T-helper 2 cell treated with Interferon-gamma antibody and Interleukin-4, amounts not matched to agents 100 ng/mL and 5 ng/mL, for 36 hours (primary cell): Measurements from ENCODE around the gene WASHC1. TPM values are rescaled to one million over a fixed set of nuclear protein-coding genes. Genes with fewer than 3 reads are reported as not detected.
"Not testable (repeated sequence)": the region's sequence is repeated elsewhere in the genome, so short reads cannot be mapped to it uniquely, and the experiment has no call there.

Experiments used
- intact Hi-C: fragments of 100-400 bp; cut with micrococcal nuclease; formaldehyde crosslinking; loops from one replicate; pipeline ENCODE4 v1.15.1; 2023
- total RNA-seq: library from RNA; stranded (reverse); gene quantifications from 2 replicates; pipeline ENCODE4 v1.2.3, GENCODE V29; 2022

The WASHC1 gene, protein sequence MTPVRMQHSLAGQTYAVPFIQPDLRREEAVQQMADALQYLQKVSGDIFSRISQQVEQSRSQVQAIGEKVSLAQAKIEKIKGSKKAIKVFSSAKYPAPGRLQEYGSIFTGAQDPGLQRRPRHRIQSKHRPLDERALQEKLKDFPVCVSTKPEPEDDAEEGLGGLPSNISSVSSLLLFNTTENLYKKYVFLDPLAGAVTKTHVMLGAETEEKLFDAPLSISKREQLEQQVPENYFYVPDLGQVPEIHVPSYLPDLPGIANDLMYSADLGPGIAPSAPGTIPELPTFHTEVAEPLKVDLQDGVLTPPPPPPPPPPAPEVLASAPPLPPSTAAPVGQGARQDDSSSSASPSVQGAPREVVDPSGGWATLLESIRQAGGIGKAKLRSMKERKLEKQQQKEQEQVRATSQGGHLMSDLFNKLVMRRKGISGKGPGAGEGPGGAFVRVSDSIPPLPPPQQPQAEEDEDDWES
- total RNA-seq = 18.3 and 18.4 TPM in 2 replicates

DNA sequence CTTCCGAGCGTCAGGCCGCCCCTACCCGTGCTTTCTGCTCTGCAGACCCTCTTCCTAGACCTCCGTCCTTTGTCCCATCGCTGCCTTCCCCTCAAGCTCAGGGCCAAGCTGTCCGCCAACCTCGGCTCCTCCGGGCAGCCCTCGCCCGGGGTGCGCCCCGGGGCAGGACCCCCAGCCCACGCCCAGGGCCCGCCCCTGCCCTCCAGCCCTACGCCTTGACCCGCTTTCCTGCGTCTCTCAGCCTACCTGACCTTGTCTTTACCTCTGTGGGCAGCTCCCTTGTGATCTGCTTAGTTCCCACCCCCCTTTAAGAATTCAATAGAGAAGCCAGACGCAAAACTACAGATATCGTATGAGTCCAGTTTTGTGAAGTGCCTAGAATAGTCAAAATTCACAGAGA lies at the start of gene WASHC1:
Gene WASHC1 (minus strand): TSS at position 101 of the 400 bp plus-strand sequence. CDS start 4,457 bp downstream, outside the sequence.
- intact Hi-C loops = not testable (repeated sequence)

DNA sequence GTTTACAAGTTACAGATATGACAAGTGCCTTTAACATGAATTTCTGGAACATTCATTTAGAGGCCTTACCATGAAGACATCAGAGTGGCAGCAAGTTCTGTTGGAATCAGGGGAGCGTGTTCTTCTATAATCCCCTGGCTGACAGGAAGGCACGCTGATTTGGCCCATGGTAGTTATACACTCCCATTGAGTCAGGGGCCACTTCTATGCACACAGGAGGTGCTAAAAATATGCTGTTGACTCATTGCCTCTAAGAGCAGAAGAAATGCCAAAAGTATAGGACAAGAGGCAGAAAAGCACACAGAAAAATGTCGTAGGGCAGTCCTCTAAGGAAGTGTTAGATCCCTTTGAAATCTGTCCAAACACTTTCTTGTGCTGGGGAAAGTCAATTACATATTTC lies 49.1 kb upstream of the WASHC1 start:
- intact Hi-C loops = not testable (repeated sequence)

DNA sequence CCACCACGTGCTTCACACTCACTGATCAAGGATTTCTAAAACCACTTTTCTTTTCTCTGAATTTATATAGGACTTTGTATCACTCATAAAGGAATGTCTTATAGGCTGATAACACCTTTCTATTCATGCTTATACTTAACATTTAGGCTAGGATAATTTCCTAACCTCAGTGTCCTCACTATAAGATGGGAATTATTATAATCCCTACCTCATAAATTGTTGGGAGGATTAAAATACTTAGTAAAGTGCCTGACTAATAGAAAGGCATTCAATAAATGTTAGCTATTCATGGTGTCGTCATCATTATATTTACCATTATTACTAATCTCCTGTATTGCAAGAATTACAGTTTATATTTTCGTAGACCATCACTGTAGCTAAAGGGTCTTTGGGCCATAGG lies 47.1 kb upstream of the WASHC1 start:
- intact Hi-C loops = not testable (repeated sequence)

DNA sequence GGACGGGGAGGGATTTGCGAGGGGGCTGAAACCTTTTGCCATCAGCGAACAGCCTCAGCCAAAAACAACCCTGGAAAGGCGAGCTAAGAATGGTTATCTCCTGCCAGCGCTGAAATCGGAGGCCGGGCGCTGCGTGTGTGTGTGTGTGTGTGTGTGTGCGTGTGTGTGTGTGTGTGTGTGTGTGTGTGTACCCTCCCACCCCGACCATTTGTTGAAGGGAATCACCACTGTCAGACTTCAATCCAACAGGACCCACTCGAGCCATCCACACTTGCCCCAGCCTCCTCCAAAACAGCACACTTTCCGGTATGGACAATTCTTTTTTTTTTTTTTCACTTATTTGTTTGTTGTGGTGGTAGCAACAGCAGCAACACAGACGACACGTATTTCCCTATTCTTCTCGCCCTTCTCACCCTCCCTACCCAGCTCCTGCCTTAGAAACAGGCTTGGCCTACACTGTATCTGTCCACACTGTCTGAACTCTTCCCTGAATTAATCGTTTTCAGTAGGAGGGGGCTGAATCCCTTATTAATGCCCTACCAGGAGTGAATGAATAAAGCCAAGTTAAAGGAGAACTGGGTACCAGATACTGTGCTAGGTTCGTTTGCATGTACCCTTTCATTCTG lies 44.8 kb upstream of the WASHC1 start:
- intact Hi-C loops = not testable (repeated sequence)

DNA sequence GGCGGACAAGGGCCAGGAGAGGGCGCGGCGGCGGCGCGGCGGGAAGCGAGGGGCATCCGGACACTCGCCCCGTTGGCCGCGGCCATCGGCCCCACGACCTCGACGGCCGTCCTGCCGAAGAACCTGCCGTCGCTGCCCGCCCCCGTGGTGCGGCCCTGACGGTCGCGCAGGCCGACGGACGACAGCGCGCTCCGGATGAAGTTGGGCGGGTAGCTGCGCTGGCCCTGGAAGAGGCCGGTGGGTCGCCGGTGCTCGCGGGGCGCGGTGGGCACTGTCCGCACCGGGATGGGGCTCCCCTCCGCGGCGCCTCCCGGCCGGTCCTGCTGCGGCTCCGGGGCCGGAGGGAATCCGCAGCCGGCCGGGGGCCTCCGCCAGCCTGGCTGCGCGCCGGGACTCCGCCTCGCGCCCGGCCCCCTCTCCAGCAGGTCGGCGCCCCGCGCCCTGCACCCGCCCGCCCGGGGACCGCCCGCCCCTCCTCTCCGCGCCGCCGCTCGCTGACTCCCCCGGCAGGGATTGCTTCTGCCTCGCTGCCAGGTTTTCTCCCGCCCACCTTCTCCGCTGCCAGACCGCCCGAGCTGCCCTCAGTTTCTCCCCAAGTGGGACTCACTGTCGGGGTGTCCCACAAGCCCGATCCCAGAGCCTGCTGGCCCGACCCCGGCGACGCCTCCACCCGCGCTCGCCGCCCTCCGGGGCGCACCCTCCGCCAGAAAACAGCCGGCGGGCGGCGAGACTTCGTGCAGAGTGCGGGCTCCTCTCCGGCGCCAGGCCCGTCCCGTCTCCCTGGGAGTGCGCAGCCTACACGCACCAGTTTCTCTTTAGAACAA lies 44.0 kb upstream of the WASHC1 start:
- intact Hi-C loops = not testable (repeated sequence)

DNA sequence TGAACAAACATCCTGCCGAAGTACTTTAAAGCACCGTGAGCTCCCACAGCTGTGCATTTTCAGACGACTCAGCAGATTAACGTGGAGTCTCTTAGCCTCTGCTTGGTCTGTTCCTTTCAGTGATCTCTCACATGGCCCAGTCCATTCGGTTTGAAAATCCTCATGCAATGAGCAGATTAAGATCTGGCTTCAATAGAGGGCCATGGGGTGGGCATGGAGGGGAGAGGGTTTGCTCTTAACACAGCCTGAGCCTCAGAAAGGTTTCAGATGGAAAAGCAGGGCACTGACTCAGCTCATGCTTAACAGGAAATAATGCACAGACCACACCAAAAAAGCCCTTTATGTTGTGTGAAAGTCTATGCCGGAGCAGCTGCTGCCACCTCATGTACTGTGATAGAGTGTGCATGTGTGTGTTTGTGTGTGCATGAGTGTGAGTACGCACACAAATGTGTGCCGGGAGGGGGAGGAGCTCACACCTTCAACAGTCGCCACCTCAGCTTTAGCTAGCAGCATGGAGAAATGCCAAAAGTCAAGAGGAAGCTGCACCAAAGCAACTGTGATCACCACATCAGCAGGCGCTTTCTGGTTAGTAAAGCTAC lies 33.9 kb upstream of the WASHC1 start:
- intact Hi-C loops = not testable (repeated sequence)

DNA sequence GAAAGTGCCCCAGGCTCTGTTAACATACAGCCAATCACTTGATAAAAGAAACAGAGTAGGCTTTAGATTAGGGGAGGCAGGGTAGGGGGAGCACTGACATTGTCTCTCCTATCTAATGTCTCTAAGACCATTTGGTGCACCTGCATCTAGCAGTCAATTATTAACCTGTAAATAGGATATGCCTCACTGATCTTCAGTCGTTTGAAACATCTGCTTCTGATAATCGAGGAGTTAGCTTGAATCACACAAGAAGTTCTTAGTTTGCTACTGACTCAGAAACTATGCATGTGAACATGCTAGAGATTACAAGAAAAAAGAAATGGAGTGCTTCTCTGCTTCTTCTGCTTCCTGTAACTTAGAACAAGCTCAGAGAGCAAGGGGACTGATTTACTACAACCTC lies 23.4 kb upstream of the WASHC1 start:
- intact Hi-C loops = not testable (repeated sequence)

DNA sequence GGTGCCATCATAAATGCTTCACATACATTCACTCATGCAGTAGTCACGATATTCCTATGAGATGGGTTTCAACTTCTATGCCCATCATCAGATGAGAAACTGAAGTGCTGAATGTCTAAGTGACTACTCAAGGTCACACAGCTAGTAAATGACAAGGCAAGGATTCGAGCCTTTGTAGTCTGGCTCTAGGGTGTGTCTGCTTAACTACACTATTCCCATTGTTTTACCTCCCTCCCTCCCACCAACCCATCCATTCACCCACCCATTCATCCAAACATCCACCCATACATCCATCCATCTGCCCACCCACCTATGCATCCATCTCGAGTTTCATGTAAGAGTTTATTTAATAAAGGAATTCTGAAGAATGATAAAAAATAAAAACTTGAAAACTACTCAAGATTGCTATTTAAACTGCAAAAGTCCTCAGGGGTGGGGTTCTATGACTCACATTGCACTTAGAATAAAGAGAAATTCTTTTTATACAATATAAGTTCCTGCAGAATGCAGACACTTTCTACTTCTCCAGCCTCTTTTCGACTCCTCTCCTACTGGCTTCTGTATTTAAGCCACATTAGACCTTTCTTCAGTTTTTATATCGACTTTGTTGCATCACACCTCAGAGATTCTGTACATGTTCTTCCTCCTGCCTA lies 19.1 kb upstream of the WASHC1 start:
- intact Hi-C loops = not testable (repeated sequence)

DNA sequence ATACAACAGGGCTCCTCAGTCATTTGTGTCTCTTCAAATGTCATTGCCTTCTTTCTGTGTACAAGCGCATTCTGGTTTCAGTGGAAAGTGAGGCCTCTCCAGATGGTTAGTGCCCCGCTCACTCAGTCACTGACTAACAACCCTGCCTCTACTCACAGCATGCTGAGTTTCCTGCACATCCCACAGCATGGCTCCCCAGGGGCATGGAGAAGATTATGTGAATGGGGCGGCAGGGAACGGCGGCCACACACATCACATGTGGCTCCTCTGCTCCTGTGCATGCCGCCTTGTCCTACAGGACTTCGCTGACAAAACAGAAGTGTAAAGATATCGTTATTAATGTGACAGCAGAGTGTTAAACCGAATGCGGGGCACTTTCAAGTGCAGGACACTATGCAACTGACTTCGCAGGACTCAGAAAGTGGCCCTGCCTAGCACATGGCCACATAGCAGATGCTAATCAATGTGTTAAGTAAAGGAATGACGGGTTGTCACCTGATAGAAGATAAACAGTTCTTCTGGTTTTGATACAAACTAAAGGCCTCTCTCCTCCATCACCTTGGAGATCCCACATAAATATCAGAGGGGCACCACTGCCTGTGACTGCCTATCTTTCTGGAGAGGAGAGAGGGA lies 17.5 kb upstream of the WASHC1 start:
- intact Hi-C loops = not testable (repeated sequence)

DNA sequence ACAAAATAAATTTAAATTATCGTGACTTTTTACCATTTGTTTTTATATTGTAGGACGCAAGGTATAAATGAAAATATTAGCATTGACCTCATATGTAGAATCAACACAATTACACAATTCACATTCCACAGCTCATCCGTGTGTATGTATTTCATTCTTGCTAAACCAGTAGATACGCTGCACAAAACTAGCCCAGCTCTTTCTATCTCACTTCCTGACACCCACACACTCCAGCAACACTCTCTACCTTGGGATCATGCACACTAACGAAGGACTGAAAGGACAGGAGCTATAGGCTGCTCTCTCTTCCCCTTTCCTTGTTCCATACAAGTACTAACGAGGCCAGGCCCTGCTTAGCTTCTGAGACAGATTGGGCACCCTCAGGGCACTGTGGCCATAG lies 16.9 kb upstream of the WASHC1 start:
- intact Hi-C loops = not testable (repeated sequence)

DNA sequence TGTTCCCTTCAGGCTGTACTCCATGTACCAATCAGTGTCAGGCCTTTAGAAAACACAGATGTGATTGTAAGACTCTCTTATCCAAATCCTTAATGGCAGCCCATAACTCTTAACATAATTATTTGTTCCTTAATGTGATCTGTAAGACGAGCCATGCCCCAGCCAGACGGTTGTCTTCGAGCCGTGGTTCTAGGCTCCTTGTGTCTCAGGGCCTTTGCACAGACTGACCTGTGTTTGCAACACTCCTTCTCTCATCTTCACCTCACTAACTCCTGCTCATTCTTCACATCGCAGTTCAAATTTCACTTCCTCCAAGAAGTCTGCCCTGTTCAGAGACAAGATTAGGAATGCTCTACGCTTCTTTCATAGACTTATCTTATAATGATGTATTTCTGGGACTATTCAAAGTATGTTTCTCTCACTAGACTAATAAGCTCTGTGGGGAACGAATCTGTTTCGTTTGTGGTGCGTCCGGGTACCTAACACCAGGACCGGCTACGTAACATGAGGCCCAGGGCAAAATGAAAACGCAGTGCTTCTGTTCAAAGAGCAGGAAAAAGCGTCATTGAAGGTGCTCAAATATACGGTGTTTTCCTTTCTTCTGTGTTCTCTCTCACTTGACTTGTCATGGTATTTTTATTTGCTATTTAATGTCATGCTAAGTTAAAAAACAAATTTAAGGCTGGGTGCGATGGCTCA lies 16.1 kb upstream of the WASHC1 start:
- intact Hi-C loops = not testable (repeated sequence)

DNA sequence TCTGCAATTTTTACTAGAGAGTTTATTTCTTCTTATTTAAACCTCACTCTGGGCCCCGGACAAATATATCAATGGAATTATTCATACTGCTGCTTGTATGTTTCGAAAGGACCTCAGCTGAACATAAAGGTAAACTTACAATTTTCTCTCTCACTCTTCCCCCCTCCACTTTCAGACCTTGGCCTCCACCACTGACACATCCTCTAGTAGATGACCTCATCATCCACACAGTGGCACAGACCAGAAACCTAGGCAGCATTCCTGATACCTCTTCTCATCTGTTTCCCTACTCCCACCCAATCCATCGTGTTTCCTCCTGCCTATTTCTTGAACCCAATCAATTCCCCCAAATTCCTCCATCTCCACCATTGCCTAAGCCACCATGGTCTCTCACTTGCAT lies 15.2 kb upstream of the WASHC1 start:
- intact Hi-C loops = not testable (repeated sequence)

DNA sequence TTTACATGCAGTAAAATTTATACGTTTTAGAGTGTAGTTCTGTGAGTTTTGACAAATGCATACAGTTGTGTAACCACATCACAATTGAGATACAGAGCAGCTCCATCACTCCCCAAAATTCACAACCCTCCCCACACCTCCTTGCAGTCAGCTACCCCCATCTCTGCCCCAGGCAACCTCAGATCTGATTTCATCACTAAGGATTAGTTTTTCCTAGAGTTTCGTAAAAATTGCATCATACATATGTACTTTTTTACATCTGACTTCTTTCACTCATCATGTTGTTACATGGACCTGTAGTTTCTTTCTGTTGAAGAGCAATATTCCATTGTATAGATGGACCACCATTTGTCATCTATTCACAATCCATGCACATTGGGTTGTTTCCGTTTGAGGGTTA lies 14.4 kb upstream of the WASHC1 start:
- intact Hi-C loops = not testable (repeated sequence)

DNA sequence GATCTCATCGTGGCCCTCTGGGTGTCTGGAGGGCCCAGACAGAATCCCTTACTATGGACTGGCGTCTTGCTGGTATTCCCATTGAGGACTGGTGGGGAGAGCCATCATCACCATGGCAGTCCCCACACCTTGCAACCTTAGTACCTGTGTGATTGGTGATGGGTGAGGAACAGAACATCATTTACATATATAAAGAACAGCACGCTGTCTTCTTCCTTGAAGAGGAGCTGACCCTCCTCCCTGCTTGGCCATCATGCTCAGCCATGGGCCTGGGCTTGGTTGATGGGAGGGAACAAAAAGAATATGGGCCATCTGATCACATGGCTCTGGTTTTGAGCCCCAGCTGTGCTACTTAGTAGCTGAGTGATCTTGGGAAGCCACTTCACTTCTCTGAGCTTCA lies 13.9 kb upstream of the WASHC1 start:
- intact Hi-C loops = not testable (repeated sequence)

DNA sequence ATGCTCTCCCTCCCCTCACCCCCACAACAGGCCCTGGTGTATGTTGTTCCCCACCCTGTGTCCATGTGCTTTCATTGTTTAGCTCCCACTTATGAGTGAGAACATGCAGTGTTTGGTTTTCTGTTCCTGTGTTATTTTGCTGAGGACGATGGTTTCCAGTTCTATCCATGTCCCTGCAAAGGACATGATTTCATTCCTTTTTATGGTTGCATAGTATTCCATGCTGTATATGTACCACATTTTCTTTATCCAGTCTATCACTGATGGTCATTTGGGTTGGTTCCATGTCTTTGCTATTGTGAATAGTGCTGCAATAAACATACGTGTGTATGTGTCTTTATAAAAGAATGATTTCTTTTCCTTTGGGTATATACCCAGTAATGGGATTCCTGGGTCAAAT lies 12.6 kb upstream of the WASHC1 start:
- intact Hi-C loops = not testable (repeated sequence)

DNA sequence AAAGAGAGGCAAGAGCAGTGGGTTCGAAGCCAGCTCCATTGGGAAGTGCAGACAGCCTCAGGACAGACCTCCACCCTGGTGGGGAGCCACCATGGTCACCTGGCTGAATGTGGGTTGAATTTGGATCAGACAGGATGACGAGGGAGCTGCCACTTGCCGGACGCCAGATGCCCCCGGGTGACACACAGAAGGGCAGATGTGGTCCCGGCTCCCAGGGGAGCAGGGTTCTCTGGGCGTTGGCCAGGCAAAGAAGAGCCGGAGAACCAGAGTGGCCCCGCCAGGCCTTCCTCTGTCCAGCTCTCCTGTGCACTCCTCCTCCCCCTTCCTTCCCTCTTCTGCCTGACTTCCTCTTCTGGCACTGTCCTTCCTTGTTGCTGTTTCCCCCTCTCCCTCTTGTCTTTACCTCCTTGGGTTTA lies 12.0 kb upstream of the WASHC1 start:
- intact Hi-C loops = not testable (repeated sequence)

DNA sequence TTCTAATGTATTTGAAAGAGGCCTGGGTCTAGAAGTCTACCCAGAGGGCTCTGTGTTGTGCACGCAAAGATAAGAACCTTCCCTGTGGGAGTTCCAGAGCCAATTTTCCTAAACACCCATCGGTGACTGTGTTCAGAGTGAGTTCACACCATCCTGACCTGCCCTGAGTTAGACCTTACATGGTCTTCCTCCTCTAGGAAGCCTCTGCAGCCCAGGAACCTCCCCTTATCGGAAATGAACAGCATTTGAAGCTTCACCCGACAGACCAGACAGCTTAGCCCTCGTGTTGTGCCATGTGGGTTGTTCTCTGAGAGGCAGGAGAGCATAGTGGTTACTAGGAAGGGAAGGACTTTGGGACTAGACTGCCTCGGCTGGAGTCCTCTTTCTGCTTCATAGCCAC lies 3.1 kb upstream of the WASHC1 start:
- intact Hi-C loops = not testable (repeated sequence)

DNA sequence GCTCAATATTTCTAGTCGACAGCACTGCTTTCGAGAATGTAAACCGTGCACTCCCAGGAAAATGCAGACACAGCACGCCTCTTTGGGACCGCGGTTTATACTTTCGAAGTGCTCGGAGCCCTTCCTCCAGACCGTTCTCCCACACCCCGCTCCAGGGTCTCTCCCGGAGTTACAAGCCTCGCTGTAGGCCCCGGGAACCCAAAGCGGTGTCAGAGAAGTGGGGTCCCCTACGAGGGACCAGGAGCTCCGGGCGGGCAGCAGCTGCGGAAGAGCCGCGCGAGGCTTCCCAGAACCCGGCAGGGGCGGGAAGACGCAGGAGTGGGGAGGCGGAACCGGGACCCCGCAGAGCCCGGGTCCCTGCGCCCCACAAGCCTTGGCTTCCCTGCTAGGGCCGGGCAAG lies 481 bp downstream of the WASHC1 start:
- intact Hi-C loops = not testable (repeated sequence)

DNA sequence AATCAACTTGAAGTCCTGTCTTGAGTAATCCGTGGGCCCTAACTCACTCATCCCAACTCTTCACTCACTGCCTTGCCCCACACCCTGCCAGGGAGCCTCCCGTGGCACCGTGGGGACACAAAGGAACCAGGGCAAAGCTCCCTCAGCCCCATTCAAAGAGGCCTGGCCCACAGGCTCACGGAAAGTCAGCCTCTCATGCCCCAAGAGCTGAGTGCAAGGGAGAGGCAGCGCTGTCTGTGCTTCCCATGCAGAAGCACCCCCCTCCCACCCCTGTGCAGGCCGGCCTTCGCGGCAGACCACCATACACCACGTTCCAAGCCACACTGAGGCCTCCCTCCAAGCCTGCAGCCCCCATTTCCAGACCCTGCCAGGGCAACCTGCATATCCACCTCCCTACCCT lies 7.6 kb downstream of the WASHC1 start:
- intact Hi-C loops = not testable (repeated sequence)

DNA sequence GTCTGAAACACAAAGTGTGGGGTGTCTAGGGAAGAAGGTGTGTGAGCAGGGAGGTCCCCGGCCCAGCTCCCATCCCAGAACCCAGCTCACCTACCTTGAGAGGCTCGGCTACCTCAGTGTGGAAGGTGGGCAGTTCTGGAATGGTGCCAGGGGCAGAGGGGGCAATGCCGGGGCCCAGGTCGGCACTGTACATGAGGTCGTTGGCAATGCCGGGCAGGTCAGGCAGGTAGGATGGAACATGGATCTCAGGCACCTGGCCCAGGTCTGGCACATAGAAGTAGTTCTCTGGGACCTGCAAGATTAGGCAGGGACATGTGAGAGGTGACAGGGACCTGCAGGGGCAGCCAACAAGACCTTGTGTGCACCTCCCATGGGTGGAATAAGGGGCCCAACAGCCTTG lies 12.4 kb downstream of the WASHC1 start:
- intact Hi-C loops = not testable (repeated sequence)
